Endothelial cell (in vitro differentiated cells): Measurements from ENCODE around the gene JAZF1. TPM values are rescaled to one million over a fixed set of nuclear protein-coding genes. Genes with fewer than 3 reads are reported as not detected.

Source experiments
- DNase-seq: peaks from one replicate; pipeline ENCODE4 v3.0.0; 2021; ENCODE audit warnings: low spot score
- H3K27ac Mint-ChIP-seq: one replicate; pipeline ENCODE4 v1.8.0; 2021; ENCODE audit warnings: mixed read lengths, inconsistent platforms; ENCODE audit not compliant: unreplicated experiment
- H3K27me3 Mint-ChIP-seq: one replicate; pipeline ENCODE4 v1.8.0; 2021; ENCODE audit warnings: mild to moderate bottlenecking, moderate library complexity, mixed read lengths, inconsistent platforms; ENCODE audit not compliant: unreplicated experiment
- H3K36me3 Mint-ChIP-seq: one replicate; pipeline ENCODE4 v1.8.0; 2021; ENCODE audit warnings: mild to moderate bottlenecking, low read depth, mixed read lengths, inconsistent platforms; ENCODE audit not compliant: unreplicated experiment
- H3K4me1 Mint-ChIP-seq: one replicate; pipeline ENCODE4 v1.8.0; 2021; ENCODE audit warnings: mild to moderate bottlenecking, mixed read lengths, inconsistent platforms; ENCODE audit not compliant: unreplicated experiment
- H3K4me3 Mint-ChIP-seq: one replicate; pipeline ENCODE4 v1.8.0; 2021; ENCODE audit warnings: mild to moderate bottlenecking, mixed read lengths, inconsistent platforms; ENCODE audit not compliant: unreplicated experiment
- H3K9me3 Mint-ChIP-seq: one replicate; pipeline ENCODE4 v1.8.0; 2021; ENCODE audit warnings: mixed read lengths, inconsistent platforms; ENCODE audit not compliant: unreplicated experiment
- total RNA-seq: library from RNA; stranded (reverse); fragmentation: NEBNext Ultra II Directional; extraction: Animal tissue kit (Norgen Biotek cat#: 25700); gene quantifications from one replicate; pipeline ENCODE4 v1.2.1, GENCODE V29; 2021; ENCODE audit not compliant: unreplicated experiment
- TF ChIP-seq, protein P1 (sequence below): fragments of 200-600 bp; sonication (generic); IDR thresholded peaks from one replicate; pipeline ENCODE4 v1.5.0; 2021; ENCODE audit warnings: antibody characterized with exemption; ENCODE audit not compliant: unreplicated experiment

Gene JAZF1
- total RNA-seq, 1 donor from 2014 or later: 8.5 TPM

DNA sequence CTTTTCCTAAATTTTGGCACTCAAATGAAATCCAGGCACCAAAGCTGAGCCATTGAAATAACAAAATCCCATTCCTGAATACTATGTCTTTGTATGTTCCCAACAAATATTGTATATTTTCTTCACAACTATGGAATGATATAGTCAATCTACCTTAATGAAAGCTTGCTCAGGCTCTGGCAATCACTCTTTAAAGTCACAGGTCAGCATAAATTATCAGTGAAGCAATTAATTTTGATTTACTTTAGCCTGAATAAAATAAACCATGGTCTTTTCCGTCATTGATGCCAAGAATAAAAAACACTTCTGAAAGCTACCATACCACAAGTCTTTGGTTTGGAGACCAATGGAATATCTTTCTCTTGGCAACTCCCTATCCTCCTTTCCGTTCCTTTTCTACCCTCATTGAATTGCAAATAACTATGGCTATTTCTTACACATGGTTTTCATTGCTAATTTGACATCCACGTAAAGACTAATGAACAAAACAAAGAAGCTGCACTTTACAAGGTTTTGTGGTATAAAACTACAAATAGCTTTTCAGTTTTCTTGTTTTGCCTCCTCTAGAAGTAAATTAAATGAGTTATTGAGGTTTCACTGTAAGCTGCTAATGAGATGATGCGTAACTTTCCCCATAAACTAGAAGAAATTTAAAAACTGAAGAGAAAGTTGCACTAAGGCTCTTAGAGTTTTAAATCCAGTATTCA, 274.1 kb downstream of the JAZF1 start:
- H3K27me3 Mint-ChIP-seq: no peaks in the 10 kb centered on the region
- H3K36me3 Mint-ChIP-seq: no peaks in the 10 kb centered on the region
- no peak for DNase-seq
- TF ChIP-seq, protein P1, sequence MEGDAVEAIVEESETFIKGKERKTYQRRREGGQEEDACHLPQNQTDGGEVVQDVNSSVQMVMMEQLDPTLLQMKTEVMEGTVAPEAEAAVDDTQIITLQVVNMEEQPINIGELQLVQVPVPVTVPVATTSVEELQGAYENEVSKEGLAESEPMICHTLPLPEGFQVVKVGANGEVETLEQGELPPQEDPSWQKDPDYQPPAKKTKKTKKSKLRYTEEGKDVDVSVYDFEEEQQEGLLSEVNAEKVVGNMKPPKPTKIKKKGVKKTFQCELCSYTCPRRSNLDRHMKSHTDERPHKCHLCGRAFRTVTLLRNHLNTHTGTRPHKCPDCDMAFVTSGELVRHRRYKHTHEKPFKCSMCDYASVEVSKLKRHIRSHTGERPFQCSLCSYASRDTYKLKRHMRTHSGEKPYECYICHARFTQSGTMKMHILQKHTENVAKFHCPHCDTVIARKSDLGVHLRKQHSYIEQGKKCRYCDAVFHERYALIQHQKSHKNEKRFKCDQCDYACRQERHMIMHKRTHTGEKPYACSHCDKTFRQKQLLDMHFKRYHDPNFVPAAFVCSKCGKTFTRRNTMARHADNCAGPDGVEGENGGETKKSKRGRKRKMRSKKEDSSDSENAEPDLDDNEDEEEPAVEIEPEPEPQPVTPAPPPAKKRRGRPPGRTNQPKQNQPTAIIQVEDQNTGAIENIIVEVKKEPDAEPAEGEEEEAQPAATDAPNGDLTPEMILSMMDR: no peak
- H3K4me1 Mint-ChIP-seq: no peaks in the 10 kb centered on the region
- no peak overlapping the region for H3K27ac Mint-ChIP-seq
- H3K4me3 Mint-ChIP-seq: no peak overlapping the region
- no peaks in the 10 kb centered on the region for H3K9me3 Mint-ChIP-seq

DNA sequence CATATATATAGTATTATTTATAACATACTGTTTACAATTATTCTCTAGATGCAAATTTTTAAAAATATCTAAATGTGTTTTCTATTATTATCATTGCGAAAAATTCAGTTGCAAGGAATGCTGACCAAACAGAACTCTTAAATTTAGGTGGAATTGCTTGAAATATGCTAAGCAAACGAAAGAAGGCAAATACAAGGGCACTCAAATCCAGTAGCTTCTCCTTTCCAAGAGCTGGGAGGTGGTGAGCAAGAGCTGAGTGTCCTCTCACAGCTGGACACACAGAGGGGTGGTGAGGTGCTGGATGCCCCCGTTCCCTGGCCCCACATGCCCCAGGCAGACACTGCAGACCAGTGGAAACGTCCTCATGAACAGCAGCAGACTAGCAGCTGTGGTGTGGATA, 274.6 kb downstream of the JAZF1 start:
- DNase-seq: no peak
- TF ChIP-seq, protein P1: no peak
- H3K36me3 Mint-ChIP-seq: no peaks in the 10 kb centered on the region
- no peaks in the 10 kb centered on the region for H3K9me3 Mint-ChIP-seq
- no peaks in the 10 kb centered on the region for H3K27me3 Mint-ChIP-seq
- no peaks in the 10 kb centered on the region for H3K4me1 Mint-ChIP-seq
- H3K27ac Mint-ChIP-seq: no peak overlapping the region
- no peak overlapping the region for H3K4me3 Mint-ChIP-seq

- H3K9me3 Mint-ChIP-seq: no peaks in the 10 kb centered on the region
- H3K27me3 Mint-ChIP-seq: no peaks in the 10 kb centered on the region
- TF ChIP-seq, protein P1: no peak
- peaks cover 9% of the 10 kb centered on the region for H3K4me1 Mint-ChIP-seq
- H3K27ac Mint-ChIP-seq: no peak overlapping the region
- no peak overlapping the region for H3K4me3 Mint-ChIP-seq
- no peaks in the 10 kb centered on the region for H3K36me3 Mint-ChIP-seq
- DNase-seq: no peak
Measured at GRCh38 chr7:27901028-27901760, 279.4 kb downstream of the JAZF1 start.

DNA sequence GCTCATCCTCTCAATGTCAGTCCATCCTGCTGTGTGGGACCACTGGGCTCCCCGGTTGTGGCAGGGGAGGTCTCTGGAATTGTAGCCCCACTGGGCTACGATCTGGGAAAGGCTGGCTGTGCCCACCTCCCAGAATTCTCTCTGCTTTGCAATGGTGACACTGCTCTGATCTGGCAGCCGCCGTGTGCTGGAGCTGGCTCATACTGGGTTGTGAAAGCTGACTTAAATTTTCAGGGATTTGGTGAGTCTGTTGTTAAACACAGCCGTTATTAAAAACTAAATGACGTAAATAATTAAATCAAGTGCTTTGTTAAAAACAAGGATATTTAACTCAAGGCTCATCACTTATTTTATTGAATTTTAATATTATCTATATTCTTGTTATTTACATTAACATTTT, 280.6 kb downstream of the JAZF1 start:
- no peak for DNase-seq
- no peak overlapping the region for H3K4me3 Mint-ChIP-seq

More for the DNA sequence above, 280.6 kb downstream of the JAZF1 start:
- TF ChIP-seq, protein P1: no peak
- no peaks in the 10 kb centered on the region for H3K27me3 Mint-ChIP-seq
- H3K27ac Mint-ChIP-seq: no peak overlapping the region
- H3K9me3 Mint-ChIP-seq: no peaks in the 10 kb centered on the region
- H3K36me3 Mint-ChIP-seq: no peaks in the 10 kb centered on the region
- H3K4me1 Mint-ChIP-seq: peaks cover 18% of the 10 kb centered on the region
